ENCODE measurements around the gene OR5AS1.

OR5AS1 gene

GRCh38 chr11:56066980-56067379 lies 39.5 kb downstream of the OR5AS1 start:
- DNase-seq (ENCODE audit: low read depth), result no peak
- H3K4me3 ChIP-seq (ENCODE audit: low read length), result no peak overlapping the region

More at GRCh38 chr11:56066980-56067379, 39.5 kb downstream of the OR5AS1 start:
- TF ChIP-seq CTCF (conservative IDR thresholded peaks at IDR 0.05; ENCODE audit: low read length), result no peak
